ENCODE results near the gene LIPC.

- TF ChIP-seq POLR2AphosphoS5 (IDR thresholded peaks at IDR 0.05), result no peak
- TF ChIP-seq CTCF (IDR thresholded peaks at IDR 0.05), result no peak
These were observed 167.0 kb downstream of the LIPC start for GRCh38 chr15:58598829-58599210.

Measured in sigmoid colon (tissue), 4 donors.